Skin epidermis (tissue), 12 donors: ENCODE data around the gene CALD1.
A peak's percentile ranks its signal among the peaks of the same experiment; 100 is the strongest.

Experiments used
- H3K27ac ChIP-seq, 21 experiments: fragments of 200-600 bp; sonication (generic) in 11 of 21; one replicate each; pipeline ENCODE4 v1.5.0; 2020; ENCODE audit warnings: mild to moderate bottlenecking in 3 of 21, inconsistent platforms in 2 of 21, moderate library complexity in 2 of 21
- H3K4me3 ChIP-seq, 7 experiments: fragments of 200-600 bp; sonication (generic) in 2 of 7; one replicate each; pipeline ENCODE4 v1.5.0; 2020; ENCODE audit warnings: inconsistent platforms in 2 of 7, mild to moderate bottlenecking in 2 of 7, moderate library complexity in 1 of 7

Gene CALD1

DNA sequence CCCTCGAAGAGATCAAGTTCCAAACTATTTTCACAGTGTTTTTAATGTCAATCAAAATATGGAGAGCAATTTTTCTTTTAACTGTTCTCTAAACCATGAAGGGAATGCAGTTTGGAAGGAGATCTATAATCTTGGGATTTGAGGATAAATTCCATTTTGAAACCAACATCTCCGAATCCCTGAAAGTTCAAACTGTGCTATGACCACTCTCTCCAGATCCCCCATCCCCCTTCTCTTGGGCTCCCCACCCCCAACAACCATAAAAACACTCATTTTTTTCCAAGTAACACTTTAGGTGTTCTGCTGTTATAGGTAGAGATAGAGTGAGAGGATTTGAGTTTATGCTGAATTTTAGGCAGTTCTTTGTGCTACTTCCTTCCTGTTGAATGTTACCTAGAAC is 1.7 kb downstream of the CALD1 start:
- peak overlapping the region; percentile 24 to 48 (median 36) for H3K4me3 ChIP-seq
- H3K27ac ChIP-seq: peak overlapping the region in 16 of 21 experiments; percentile 5 to 89 (median 80)

DNA sequence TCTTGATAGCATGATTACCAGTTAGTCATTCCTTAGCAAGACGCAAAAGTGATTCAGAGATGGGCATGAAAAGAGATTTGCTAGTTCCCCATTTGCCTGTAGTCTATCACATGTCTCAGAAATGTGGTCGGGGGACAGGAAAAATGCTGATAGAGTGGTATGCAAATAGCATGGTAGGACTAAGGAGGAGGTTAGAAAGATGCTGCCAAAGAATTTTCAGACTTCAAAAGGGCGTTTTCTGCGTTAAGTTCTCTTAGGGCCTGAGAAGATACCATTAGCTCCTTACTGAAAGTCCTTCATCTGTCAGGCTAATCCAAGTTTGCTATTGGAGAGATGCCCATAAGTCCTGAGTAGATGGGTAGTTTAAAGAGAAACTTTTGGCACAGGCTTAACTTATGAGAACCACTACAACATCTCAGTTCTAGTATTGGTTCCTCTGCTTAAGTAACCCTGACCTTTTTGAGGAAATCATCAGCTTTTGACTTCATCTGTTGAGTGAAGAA is 2.7 kb downstream of the CALD1 start:
- H3K4me3 ChIP-seq: peak overlapping the region in 5 of 7 experiments; percentile 32 to 48 (median 36)
- peak overlapping the region in 8 of 21 experiments; percentile 3 to 89 (median 82) for H3K27ac ChIP-seq

GRCh38 chr7:134783294-134784069 is 4.0 kb downstream of the CALD1 start:
- Histone ChIP-seq H3K27ac (peak overlapping the region in 4 of 21 experiments; percentile 10 to 89 (median 64)), H3K4me3 (peak overlapping the region in 2 of 7 experiments; percentile 32 to 45)

DNA sequence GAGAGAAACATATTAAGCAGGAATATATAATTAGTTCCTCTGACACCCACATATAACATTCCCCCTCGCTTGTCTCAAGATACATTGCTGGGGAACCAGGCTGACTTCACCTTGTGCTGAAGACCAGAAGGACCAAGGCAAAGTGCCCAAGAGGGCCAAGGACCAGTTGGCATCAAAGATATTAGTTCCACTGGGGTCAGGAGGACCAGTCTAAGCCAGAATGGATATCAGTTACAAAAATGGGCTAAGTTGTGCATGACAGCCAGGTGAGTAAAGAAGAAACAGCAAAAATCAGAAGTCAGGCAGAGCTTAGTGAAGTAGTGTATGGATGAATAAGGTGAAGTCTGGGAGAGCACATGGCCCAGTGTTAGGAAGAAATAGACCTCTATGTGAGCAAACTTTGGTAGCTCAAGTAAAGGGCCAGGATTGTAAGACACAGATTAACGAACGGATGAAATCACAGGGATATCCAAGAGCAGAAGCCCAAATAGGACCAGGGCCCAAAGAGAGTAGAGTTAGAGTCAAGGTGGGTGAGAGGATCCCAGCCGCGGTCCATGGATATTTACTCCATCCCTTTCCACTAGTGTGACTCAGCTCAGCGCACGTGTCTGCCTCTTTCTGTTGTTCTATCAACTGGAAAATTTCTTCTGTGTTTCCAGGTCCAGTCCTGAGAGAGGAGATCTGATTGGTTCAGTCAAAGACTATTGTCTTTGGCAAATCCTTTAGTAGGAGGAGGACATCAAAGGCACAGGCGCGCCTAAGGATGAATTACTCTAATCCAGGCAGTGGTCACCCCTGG is 5.0 kb downstream of the CALD1 start:
- peak overlapping the region in 1 of 21 experiments; percentile 45 for H3K27ac ChIP-seq

GRCh38 chr7:134785842-134786241 is 6.4 kb downstream of the CALD1 start:
- Histone ChIP-seq H3K27ac (no peak overlapping the region), H3K4me3 (no peak overlapping the region)

More for the DNA sequence above, 5.0 kb downstream of the CALD1 start:
- H3K4me3 ChIP-seq: no peak overlapping the region

DNA sequence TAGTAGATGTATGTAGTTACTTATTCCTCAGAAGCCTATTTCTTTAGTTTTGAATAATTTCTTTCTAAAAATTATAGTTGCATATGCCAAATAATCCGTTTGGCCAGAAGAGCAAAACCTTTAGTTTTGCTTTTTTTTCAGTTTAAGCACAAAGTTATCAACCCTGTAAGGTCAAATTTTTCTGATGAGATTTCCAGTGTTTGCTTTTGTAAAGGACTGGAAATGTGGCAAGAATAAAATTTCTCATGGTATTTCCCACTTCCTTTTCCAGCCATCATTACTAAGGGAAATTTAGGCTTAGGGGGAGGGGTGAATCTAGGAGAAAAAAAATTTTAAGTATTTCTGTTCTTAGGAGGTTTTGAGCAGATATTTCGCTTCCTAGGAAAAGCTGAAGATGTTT is 7.6 kb downstream of the CALD1 start:
- H3K4me3 ChIP-seq: no peak overlapping the region
- peak overlapping the region in 3 of 21 experiments; percentile 12 to 49 (median 22) for H3K27ac ChIP-seq

GRCh38 chr7:134787720-134788119 is 8.3 kb downstream of the CALD1 start:
- H3K27ac ChIP-seq: no peak overlapping the region
- H3K4me3 ChIP-seq: no peak overlapping the region

DNA sequence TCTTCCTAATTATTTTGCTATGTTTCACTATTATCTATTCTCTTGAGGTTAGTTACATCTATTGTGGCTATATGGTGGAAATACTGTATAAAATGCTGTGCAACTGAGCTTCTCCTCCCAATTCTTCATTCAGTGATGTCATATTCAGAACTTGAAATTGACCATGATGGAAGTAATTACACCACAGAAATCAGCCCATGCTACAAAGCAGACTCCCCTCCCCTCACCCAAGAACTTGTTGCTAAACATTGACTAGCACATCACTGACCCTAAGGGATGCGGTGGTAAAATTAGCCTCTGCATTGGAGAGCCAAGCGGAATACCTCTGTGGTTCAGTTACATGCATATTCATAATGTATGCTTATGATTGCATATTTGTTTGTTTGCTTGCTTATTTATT is 8.8 kb downstream of the CALD1 start:
- no peak overlapping the region for H3K27ac ChIP-seq
- H3K4me3 ChIP-seq: no peak overlapping the region

GRCh38 chr7:134789967-134790685 is 10.7 kb downstream of the CALD1 start:
- Histone ChIP-seq H3K27ac (peak overlapping the region in 9 of 21 experiments; percentile 0 to 70 (median 53)), H3K4me3 (no peak overlapping the region)

DNA sequence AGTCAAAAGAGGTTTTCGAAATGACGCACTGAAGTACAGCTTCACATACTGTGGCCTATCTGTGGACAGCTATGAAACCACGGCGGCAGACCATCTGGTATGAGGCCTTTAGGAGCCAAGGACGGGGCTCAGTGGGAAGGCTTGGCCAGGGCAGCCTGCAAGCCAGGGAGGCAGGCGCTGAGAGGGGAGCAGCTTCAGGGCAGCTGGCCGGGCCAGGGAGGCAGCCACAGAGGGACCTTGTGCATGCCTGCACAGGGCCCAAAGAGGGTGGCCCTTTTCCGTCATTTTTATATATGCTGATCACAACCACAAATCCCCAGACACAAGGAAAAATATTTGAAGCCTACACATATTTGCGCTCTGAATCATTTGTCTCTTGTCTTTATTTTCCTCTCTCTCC is 13.5 kb downstream of the CALD1 start:
- Histone ChIP-seq H3K4me3 (no peak overlapping the region), H3K27ac (peak overlapping the region in 5 of 21 experiments; percentile 1 to 47 (median 19))

GRCh38 chr7:134795231-134795630 is 15.8 kb downstream of the CALD1 start:
- no peak overlapping the region for H3K27ac ChIP-seq
- no peak overlapping the region for H3K4me3 ChIP-seq

DNA sequence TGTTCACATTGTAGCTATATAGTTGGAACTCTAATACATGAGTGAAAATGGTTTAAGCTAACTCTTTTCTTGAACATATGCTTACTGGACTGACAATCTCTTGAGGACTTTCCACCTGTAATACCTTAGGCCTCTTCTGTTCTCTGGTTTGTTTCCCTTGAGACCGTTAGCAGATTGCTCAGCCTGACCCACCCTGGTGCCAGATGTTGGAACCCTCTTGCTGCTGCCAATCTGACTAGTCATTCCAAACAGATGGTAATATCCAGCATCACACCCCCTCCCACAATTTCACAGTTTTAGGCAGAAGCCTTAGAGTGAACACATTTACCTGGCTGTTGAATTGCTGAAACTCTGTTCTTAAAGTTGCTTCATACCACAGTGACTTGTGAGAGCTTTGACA is 18.7 kb downstream of the CALD1 start:
- no peak overlapping the region for H3K4me3 ChIP-seq
- no peak overlapping the region for H3K27ac ChIP-seq

DNA sequence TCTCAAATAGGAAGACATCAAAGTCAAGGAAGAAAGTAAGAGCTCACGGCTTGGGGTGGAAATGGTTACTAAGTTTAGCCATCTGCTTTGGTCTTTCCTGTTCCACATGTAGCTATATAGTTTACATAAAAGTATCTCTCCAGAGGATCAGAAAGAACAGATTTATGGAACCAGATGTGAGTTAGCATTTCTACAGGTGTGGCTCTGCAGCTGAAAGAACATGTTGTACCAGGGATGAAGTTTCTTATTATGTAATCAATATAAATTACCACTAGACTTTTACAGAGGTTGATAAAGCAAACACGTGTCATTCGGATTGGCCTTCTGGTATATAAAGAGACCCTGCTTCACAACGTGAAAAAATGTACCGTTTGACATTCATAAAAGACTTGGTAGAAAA is 19.9 kb downstream of the CALD1 start:
- no peak overlapping the region for H3K27ac ChIP-seq
- no peak overlapping the region for H3K4me3 ChIP-seq

- no peak overlapping the region for H3K27ac ChIP-seq
These were observed 23.3 kb downstream of the CALD1 start for GRCh38 chr7:134802762-134803161.

DNA sequence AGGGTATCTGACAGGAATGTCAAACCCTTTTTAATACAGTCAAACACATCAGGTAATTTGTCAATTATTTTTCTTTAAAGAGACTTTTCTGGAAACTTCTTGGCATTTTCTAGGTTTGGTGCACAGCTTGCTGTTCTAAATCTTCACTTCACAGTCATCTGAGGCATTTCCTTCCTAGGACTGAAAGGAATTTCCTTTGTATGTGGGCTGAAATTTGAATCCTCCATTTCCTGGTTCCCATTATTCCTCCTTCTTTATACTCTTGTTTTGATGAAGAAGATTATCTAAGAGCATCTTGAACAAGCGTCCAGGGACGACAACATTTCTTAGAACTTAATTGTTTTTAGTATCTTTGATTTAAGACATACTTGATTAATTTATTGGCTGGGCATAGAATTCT is 24.9 kb downstream of the CALD1 start:
- no peak overlapping the region for H3K4me3 ChIP-seq

More at GRCh38 chr7:134802762-134803161, 23.3 kb downstream of the CALD1 start:
- no peak overlapping the region for H3K4me3 ChIP-seq

GRCh38 chr7:134804854-134805253 is 25.4 kb downstream of the CALD1 start:
- H3K4me3 ChIP-seq: no peak overlapping the region
- H3K27ac ChIP-seq: peak overlapping the region in 4 of 21 experiments; percentile 13 to 65 (median 38)

More for the DNA sequence above, 24.9 kb downstream of the CALD1 start:
- peak overlapping the region in 4 of 21 experiments; percentile 13 to 65 (median 38) for H3K27ac ChIP-seq

DNA sequence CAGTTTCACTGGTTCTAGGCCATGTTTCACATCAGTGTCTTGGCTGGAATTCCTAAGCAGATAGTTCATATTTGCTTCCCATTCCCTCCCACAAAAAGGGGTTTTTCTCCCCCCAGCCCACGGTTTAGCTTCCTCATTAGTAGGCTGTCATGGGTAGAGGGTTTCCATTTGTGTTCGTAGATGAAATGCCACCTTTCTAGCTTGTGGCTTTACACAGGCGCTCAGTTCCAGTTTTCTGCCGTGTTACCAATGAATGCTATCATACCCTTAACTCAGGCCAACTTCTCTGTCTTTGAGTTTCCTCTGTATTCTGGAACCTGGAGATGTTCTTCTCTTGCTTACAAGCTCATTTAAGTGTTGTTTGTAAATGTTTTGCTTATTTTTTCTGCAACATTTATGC is 26.8 kb downstream of the CALD1 start:
- Histone ChIP-seq H3K27ac (peak overlapping the region in 1 of 21 experiments; percentile 17), H3K4me3 (no peak overlapping the region)

DNA sequence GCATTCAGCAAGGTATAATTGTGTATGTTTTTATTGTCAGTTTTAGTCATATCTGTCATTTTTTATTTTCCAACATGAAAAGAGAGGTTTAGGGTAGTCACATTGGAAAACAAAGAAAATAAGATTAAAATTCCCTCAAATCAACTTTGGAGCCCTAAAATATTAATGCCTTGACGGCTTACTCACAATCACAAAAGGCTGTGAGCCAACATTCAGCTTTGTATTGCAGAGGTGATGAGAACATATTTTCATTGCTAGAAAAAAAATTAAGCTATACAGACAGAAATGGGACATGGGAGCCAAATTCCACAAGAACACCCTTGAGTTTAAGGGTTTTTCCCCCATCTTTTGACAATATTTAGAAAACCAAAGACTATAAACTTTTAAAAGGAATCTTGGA is 30.2 kb downstream of the CALD1 start:
- Histone ChIP-seq H3K27ac (peak overlapping the region in 1 of 21 experiments; percentile 30), H3K4me3 (no peak overlapping the region)

- H3K27ac ChIP-seq: no peak overlapping the region
- no peak overlapping the region for H3K4me3 ChIP-seq
These were observed 32.3 kb downstream of the CALD1 start for GRCh38 chr7:134811765-134812164.
